Measurements from ENCODE around the gene CLEC16A.

DNA sequence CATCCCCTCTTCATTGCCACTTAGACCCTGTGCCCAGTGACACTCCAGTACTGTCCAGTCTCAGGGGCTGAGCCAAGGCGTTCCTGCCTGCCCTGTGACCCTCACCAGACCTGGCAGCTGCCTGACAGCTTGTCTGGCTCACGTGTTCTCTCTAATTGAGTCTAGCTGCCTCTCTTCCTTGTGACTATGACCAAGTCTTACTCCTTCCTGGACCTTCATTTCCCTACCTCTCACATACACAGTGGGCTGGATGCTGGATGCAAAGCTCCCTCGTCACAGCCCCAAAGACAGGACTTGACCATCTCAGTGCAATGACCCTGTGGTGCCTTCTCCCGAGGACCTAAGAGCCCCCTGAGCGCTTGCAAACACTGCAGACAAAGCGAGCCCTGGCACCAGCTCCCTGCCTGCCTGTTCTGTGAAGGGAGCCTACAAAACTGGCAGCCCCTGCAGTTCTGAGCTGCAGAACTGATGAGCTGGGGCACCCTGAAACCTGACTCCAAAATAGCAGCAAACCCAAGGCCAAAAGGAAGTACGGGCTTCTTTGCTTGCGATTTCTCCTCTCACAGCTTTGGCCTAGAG is 3.8 kb upstream of the CLEC16A start:
- TF ChIP-seq, protein P1, sequence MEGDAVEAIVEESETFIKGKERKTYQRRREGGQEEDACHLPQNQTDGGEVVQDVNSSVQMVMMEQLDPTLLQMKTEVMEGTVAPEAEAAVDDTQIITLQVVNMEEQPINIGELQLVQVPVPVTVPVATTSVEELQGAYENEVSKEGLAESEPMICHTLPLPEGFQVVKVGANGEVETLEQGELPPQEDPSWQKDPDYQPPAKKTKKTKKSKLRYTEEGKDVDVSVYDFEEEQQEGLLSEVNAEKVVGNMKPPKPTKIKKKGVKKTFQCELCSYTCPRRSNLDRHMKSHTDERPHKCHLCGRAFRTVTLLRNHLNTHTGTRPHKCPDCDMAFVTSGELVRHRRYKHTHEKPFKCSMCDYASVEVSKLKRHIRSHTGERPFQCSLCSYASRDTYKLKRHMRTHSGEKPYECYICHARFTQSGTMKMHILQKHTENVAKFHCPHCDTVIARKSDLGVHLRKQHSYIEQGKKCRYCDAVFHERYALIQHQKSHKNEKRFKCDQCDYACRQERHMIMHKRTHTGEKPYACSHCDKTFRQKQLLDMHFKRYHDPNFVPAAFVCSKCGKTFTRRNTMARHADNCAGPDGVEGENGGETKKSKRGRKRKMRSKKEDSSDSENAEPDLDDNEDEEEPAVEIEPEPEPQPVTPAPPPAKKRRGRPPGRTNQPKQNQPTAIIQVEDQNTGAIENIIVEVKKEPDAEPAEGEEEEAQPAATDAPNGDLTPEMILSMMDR (IDR thresholded peaks at IDR 0.05) = no peak
- TF ChIP-seq POLR2A (IDR thresholded peaks at IDR 0.05) = no peak
